Measurements from ENCODE around the gene C1orf21. TPM values are rescaled to one million over a fixed set of nuclear protein-coding genes. Genes with fewer than 3 reads are reported as not detected.

C1orf21 gene
- total RNA-seq, 1 donor from 2014 or later = 0.09 TPM

GRCh38 chr1:184417916-184418315 lies 31.1 kb downstream of the C1orf21 start:
- DNase-seq = no peak
- CTCF ChIA-PET = no interaction called here
- Mint-ChIP-seq H3K9me3 (no peaks in the 10 kb centered on the region), H3K27me3 (peaks cover 8% of the 10 kb centered on the region), H3K36me3 (ENCODE audit: low read depth) (no peaks in the 10 kb centered on the region), H3K4me3 (no peak overlapping the region), H3K27ac (no peak overlapping the region), H3K4me1 (peaks cover 5% of the 10 kb centered on the region)
- no peak for TF ChIP-seq CTCF (IDR thresholded peaks at IDR 0.05)
- POLR2A ChIA-PET = no interaction called here
- intact Hi-C loops (cut with micrococcal nuclease) = no loop called here
- no peak for ATAC-seq (ENCODE audit: low read depth)

- intact Hi-C loops (cut with micrococcal nuclease) = no loop called here
- Mint-ChIP-seq H3K27me3 (peaks cover 5% of the 10 kb centered on the region), H3K4me1 (peaks cover 5% of the 10 kb centered on the region), H3K9me3 (no peaks in the 10 kb centered on the region), H3K4me3 (no peak overlapping the region), H3K27ac (no peak overlapping the region), H3K36me3 (ENCODE audit: low read depth) (no peaks in the 10 kb centered on the region)
- CTCF ChIA-PET = no interaction called here
- POLR2A ChIA-PET = no interaction called here
- DNase-seq (no peak), ATAC-seq (ENCODE audit: low read depth) (no peak)
- TF ChIP-seq CTCF (IDR thresholded peaks at IDR 0.05) = no peak
Observed at GRCh38 chr1:184418652-184419349, 32.0 kb downstream of the C1orf21 start.

- Mint-ChIP-seq H3K27ac (no peak overlapping the region), H3K9me3 (no peaks in the 10 kb centered on the region), H3K4me1 (peaks cover 5% of the 10 kb centered on the region), H3K27me3 (peaks cover 5% of the 10 kb centered on the region), H3K36me3 (ENCODE audit: low read depth) (no peaks in the 10 kb centered on the region), H3K4me3 (no peak overlapping the region)
- intact Hi-C loops (cut with micrococcal nuclease) = no loop called here
- no peak for DNase-seq
- ChIA-PET POLR2A (no interaction called here), CTCF (no interaction called here)
- TF ChIP-seq CTCF (IDR thresholded peaks at IDR 0.05) = no peak
- no peak for ATAC-seq (ENCODE audit: low read depth)
Observed at GRCh38 chr1:184419350-184420161, 32.7 kb downstream of the C1orf21 start.

GRCh38 chr1:184422490-184423233 lies 35.8 kb downstream of the C1orf21 start:
- no peak overlapping the region for H3K4me3 Mint-ChIP-seq
- POLR2A ChIA-PET = no interaction called here

More at GRCh38 chr1:184422490-184423233, 35.8 kb downstream of the C1orf21 start:
- no peak overlapping the region for H3K27ac Mint-ChIP-seq
- intact Hi-C loops (cut with micrococcal nuclease) = no loop called here
- no peak for TF ChIP-seq CTCF (IDR thresholded peaks at IDR 0.05)
- peaks cover 5% of the 10 kb centered on the region for H3K4me1 Mint-ChIP-seq
- DNase-seq (no peak), ATAC-seq (ENCODE audit: low read depth) (no peak)
- H3K27me3 Mint-ChIP-seq = peaks cover 2% of the 10 kb centered on the region
- no peaks in the 10 kb centered on the region for H3K36me3 Mint-ChIP-seq (ENCODE audit: low read depth)
- H3K9me3 Mint-ChIP-seq = no peaks in the 10 kb centered on the region
- CTCF ChIA-PET = interaction anchor here (0.7 kb wide), 1 partner anchor 768 kb away, joined by 3 read pairs; no protein-coding TSS in a partner anchor
